Left renal cortex interstitium (tissue), 4 donors: ENCODE data around the gene PDXP. TPM values are rescaled to one million over a fixed set of nuclear protein-coding genes. Genes with fewer than 3 reads are reported as not detected.
A peak's percentile ranks its signal among the peaks of the same experiment; 100 is the strongest.

Source experiments
- DNase-seq, 4 donors: peaks; one replicate each; pipeline ENCODE4 v3.0.0-alpha.2; 2013; ENCODE audit warnings: low read depth in 4 of 4, low spot score in 2 of 4, missing footprints in 1 of 4
- polyA plus RNA-seq, 4 donors: library from polyadenylated mRNA; unstranded; fragments of 120-200 nt; gene quantifications; one replicate each; pipeline ENCODE4 v1.2.1, GENCODE V29; 2013; ENCODE audit not compliant: insufficient read length in 4 of 4

The PDXP gene
- polyA plus RNA-seq, 4 donors = 16.7 to 22.7 (median 18.4) TPM

DNA sequence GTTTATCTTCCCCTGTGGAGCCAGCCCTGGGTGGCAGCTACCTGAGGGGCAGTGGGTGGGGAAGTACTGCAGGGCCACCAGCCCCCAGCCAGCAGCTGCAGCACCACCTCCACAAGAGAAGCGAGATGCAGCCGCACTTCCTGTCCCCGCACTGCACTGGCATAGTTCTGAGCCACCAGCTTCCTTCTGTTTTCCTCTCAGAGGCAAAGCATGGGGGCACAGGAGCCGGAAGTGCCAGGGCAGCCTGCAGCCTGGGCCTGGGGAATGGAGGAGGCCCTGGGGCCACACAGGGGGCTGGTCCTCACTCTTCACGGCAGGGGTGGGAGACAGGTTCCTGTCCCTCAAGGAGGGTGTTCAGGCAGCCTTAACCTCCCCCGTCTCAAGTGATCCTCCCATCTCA, 31.0 kb upstream of the PDXP start:
- DNase-seq = no peak

DNA sequence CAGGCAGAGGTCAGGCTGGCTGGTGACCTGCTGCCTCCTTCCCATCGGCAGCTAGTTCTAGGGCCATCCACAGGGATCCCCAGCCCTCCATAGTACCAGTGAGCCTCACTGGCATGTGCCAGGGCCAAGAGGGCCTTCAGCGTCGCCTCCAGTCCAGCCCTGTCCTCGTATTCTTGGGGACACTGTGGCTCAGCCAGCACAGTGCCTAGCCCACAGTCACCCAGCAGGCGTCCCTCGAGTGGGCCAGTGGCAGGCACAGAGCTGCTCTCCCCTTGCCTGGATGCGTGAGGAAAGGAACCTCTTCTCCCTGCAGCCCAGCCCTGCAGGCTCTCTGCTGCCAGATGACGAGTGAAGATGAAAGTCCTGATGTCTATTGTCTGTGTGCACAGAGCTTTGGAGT, 29.7 kb upstream of the PDXP start:
- no peak for DNase-seq

DNA sequence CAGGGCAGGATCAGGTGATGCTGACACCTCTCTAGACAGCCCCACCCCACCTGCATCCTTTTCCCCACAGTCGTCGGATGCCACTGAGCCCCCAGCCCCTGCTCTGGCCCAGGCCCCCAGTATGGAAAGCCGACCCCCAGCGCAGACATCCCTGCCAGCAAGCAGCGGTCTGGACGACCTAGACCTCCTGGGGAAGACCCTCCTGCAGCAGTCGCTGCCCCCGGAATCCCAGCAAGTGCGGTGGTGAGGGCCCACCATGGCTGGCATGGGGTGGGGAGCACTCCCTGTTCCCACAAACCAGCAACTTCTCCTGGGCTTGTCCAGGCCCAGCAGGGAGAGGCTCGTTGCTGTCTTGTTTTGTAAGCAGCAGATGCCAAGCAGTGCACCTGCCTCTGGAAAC, 28.6 kb upstream of the PDXP start:
- no peak for DNase-seq

DNA sequence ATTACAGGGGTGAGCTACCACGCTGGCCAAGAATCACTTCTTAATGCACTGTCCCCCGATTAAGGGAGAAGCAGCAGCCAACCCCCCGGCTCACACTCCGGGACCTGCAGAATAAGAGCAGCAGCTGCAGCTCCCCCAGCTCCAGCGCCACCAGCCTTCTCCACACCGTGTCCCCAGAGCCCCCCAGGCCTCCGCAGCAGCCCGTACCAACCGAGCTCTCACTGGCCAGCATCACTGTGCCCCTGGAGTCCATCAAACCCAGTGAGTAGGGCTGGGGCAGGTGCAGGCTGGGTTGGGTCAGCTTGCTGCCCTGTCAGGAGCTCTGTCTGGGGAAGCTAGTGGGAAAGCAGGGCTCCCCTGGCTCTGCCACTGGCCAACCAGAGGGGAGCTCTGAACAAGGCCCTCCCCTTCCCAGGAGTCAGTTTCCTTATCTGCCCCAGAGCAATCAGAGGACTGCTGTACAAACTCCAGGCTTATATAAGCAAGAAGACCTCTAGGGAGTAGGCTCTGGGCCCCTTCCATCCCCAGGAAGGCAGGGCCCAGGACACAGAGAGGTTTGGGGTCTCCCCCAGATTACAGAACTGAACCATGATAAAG, 27.6 kb upstream of the PDXP start:
- no peak for DNase-seq

DNA sequence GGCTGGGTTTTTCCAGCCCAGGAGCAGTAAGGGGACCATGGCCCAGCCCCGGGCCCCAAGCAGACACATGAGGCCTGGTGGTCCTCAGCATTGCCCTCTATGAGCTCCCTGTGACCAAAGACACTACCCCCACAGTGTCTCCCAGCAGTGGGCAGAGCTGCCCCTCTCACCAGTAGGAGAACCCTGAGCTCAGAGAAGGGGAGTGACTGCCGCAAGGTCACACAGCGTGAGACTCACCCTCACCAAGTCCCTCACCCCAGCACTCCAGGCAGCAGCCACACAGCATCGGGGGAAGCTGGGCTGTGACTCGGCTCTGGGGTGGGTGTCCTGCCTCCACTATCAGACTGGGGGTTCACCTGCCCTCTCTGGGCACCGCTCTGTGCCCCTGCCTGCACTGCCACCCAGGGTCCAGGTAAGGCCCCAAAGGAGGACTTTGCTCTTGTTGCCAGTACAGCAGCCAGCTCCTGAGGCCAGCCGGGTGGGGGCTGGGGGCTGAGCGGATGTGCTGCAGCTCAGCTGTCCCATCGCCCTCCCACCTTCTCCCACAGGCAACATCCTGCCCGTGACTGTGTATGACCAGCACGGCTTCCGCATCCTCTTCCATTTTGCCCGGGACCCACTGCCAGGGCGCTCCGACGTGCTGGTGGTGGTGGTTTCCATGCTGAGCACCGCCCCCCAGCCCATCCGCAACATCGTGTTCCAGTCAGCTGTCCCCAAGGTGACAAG, 26.9 kb upstream of the PDXP start:
- DNase-seq = no peak

DNA sequence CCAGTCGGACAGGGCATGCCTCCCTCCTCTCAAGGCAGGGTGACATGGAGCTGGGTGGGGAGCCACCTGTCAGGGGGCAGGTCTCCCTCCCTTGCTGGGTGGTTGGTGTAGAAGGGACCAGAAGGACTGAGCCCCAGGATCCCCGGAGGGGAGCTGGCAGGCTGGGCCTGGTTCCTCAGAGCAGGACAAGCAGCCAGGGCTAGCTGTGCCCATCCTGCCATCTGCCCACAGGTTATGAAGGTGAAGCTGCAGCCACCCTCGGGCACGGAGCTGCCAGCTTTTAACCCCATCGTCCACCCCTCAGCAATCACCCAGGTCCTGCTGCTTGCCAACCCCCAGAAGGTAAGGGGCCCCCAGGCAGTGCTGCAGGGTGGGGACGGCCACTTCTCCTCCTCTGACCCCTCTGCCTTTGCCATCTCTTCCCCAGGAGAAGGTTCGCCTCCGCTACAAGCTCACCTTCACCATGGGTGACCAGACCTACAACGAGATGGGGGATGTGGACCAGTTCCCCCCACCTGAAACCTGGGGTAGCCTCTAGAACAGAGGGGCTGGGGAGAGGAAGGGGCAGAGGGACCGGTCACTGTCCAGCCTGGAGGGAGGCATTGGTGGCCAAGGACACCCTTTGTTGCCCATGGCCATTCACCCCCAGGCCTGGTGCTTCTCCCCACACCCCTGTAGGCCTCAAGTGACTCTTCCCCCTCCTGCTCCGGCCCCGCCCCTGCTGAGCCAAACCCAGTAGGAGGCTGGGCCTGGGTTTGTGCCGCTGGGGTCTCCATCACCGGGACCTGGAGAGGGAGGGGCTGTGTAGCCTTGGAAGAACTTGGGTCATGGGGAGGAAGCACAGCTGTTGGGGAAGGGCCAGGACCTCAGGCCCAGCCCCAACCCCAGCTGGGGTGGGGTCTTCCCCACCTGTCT, 26.1 kb upstream of the PDXP start:
- no peak for DNase-seq

DNA sequence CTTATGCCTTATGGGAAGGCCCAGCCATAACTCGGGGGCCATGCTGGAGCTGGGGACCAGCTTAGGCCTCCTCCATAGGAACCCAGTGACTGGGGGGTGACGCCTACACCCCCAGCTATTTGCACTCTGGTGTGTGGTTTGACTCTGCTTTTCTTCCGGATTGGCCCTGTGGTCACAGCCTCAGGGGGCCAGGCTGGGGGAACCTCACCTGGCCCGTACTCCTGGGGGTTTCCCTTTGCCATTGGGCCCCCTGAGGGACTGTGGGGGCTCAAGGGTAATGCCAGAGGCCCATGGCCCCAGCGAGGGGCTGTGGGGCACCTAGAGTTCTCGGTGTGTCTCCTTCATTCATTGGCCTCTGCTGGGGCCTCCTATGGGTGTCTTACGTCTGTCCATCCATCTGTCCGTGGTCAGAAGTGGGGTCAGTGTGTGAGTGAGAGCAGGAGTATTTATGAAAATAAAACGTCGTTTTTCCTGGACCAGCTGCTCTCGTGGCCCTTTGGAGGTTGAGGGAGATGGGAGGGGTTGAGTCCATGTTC, 25.4 kb upstream of the PDXP start:
- no peak for DNase-seq

DNA sequence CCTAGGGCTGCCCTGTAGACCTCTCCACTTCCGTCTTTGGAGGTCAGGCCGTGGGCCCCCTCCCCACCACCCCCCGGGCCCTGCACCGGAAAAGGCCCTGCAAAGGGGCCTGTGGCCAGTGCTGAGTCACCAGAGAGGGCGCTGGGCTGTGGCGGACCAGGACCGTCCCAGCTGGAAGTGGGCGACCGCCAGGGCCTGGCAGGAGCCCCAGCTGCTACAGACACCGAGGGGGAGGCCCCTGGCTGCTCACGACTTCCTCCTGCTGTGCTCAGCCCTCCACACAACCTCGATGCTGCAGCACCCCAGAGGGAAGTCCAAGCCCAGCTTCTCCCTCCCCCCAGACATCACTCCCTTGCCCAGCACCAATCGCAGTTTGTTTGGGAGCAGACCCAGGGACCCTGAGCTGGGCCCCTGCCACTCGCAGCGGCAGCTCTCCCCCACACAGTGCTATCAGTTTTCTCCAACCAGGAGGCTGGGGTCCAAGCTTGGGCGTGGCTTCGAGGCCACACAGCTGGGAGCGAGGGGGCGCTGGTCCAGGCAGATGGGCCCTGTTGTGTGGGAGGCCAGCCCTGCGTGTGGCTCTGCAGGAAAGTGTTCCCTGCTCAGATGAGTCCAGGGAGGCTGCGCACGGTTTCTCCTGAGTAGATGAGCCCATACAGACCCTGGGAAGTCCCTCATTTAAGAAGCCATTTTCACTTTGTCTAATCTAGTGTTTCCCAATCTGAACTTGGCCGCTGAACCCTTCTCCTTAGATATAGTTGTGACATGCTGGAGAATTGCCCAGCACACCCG, 24.7 kb upstream of the PDXP start:
- DNase-seq = peak; percentile 80 to 90 (median 86)

DNA sequence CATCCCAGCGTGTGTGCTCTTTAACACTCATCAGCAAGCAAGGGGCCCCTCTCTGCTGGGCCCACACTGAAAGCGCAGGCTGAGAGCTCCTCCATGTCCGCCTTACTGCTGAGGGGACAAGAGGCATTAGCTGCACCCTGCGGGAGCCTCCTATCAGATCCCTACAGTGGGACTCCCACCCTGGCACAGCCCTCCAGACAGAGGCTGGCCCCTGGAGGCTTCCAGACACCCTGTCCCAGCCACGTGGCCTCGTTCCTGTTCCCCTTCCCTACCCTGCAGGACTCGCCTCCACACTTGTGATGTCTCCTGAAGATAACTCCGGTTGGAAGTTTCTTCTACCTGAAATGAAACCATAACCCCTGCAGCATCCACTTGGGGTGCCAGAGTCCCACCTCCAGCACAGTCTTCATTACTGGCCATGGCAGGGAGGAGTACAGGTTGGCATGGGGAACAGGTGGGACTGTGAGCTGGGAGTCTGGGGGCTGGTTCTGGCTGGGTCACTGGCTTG, 24.1 kb upstream of the PDXP start:
- DNase-seq = no peak

DNA sequence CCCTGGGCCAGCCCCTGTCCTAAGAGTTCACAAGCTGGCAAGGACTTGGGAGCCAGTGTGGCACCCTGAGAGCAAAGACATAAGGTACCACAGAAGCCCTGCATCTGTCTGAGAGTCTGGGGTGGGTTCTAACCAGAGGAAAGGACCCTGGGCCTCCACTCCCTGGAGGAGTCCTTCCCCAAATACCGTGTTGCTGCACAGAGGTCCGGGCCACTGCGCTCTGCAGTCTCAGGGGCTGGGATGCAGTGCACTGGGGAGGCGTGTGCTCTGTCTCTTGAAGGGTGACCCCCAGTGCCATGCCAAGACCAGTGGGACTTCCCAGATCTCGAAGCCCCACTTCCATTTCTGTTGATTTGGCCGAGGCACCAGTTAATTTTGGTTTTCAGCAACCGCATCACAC, 23.4 kb upstream of the PDXP start:
- no peak for DNase-seq

DNA sequence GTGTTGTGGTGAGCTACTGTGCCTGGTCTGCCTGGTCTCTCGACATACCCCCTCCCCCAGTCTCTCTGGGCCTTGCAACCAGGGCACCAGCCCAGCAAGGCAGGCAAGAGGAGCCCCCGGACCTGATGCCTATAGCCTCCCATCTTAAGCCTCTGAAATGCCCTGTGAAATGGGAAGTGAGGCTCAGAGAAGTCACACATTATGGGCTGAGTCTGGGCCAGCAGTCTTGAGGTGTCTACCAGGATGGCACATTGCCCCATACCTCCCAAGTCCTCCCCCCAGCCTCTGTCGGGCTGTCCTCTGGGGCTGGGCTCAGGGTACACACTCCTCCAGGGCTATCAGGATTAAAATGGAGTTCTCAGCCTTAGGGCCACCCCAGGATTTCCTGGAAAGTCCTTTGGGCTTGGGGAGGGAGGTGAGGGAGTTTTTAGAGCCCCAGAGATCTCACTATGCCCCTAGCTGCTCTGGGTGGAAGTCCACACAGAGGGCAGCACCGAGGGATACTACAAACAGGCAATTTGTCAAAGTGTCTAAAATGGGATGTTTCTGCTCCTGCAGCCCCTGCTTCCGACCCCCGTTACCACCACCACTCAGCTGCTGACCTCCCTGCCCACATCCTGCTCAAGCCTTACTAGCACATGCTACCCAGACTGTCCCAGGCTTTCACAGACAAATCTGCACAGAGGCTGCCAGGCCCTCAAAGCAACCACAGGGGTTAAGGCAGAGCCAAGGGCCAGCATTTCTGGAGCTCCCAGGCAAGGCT, 22.2 kb upstream of the PDXP start:
- DNase-seq = no peak

DNA sequence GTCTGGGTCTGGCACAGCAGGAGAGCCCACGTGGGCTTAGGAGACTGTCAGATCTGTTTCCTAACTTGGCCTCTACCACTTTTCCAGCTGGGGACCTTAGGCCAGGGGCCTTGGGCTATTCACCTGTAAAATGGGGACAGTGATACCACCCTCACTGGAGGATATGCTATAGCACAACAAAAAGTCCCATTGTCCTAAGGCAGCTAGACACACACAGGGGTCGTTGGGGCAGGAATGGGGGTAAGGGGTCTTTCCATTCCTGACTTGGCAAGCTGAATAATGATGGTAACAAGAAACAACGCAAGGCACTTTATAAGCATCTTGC, 21.6 kb upstream of the PDXP start:
- DNase-seq = no peak

DNA sequence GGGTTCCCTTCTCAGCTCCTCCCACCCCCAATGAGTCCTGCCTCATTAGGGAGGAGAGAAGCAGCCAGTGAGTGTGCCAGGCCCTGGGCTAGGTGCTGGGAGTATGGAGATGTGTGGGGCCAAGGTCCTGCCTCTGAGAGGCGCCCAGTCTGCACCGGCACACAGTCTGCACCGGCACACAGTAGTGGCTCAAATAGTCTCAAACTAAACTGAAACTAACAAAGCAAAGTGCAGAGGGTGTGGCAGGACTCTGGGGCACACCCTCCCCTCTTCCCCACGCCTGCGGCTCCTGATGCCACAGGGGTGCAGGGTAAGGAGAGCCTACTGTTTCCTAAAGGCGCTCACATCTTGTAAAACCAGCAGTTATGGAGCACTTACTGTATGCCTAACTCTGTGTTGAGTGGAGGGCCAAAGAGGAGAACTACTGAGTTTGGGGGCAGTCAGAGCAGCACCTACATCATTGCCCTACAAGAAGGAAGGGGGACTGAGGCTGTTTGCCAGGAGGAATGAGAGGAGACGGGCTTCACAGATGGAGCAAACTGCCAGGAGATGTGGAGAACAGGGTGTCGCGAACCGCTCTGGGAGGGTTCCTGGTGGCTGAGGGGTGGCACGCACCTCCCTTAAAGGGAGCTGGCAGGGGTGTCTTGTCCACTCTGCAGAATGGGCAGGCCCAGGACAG, 20.0 kb upstream of the PDXP start:
- no peak for DNase-seq

DNA sequence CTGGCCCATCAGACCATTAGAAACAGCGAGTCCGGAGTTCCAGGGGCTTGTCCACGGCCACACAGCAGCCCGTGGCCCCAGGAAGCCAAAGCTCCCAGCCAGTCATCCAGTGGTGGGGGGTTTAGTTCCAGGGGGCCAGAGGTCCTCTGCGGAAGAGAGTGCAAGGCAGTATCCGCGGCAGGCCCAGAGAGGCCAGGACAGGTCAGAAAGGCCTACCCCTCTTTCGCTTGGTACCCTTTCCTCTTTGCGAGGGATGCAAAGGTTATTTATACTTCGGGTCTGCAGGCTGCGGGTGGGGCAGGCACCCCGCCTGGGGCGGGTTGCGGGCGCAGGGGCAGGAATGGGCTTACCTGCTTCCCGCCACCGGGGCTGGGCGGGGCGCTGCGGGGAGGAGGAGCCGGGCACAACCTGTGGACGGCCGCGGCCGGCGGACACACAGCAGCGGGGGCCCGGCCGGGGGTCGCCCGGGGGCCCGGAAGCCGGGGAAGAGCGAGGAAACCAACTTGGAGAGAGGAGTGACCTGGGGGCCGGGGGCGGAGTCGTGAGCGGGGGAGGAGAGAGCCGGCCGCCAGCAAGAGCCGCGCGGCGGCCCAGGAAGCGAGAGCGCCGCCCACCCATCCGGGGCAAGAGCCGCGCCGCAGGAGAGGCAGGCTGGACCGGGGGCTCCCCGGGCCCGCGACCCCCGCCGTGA, 19.3 kb upstream of the PDXP start, which contains the start of gene SH3BP1:
SH3BP1 (plus strand) TSS at position 600 of the 691 bp plus-strand sequence. CDS start 119 bp downstream, outside the sequence.
- DNase-seq = peak in 1 of 4 donors; percentile 50

DNA sequence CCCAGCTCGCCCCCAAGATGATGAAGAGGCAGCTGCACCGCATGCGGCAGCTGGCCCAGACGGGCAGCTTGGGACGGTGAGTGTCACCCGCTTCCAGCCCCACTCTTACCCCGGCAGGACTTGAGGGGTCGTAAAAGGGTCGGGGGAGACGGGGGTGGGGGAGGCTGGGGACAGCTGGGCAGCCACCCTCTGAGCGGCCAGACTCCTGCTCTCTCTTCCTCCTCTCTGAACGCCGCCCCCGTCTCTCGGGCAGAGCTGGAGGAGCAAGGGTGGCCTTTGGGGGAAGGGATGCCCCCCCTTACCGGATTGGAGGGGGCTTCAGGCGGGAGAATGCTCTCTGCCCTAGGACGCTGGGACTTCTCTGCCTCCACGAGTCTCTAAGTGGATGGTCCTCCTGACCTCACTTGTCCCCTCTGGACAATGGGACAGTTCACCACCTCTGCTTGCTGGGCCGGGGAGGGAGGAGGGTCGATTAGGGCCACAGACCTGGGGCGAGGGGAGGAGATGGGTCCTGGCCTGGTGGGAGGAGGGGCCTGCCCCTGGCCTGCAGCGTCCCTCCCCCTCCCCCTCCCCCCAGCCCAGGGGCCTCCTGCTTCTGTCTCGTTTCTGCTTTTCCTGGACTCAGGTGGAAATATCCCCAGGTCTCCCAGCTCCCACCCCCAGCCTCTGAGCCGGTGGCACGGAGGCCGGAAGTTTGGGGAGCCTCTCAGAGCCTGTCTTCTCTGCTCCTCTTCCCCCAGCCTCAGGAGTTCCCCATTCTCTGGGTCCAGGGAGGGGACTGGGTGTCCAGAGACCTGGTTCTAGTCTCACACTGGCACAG, 18.5 kb upstream of the PDXP start:
- DNase-seq = no peak

DNA sequence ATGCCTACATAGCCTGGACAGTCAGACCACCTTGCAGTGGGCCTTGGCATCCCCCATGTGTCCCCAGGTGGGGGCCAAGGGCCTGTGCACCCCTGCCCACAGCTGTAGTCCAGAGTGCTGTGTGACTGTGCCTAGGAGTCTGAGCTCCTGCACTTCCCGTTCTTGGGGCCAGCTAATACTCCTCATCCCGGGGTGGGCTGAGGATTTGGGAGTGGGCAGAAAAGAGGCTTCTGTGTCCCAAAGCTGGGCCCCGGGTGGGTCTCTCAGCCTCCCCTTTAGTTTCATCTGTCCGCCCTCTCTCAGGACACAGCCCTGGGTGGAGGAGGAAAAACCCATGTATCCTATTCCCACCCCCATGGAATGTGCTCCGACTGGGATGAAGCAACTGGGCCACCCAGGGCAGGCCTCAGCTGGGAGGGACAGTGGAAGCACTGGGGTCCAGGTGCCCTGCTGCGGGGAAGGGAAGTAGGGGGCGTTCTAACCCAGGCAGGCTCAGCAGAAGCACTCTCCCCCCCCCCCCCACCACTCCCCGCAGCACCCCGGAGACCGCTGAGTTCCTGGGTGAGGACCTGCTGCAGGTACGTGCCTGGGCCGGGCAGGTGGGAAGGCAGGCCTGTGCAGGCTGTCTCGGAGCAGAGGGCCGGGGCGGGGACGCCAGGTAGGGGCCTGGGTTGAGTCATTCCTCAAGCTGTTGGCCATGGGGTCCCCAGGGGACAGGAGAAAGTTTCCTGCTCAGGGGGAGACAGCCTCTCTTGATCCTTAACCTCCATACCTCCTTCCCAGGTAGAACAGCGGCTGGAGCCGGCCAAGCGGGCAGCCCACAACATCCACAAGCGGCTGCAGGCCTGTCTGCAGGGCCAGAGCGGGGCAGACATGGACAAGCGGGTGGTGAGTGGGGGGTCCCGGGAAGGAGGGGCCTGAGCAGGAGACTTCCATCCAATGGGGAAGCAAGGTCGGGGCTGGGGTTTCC, 17.6 kb upstream of the PDXP start:
- no peak for DNase-seq
